HG02973 (cell line): ENCODE measurements around the gene BCL6B.

Experiments
- ATAC-seq: cut with Tn5 transposase; IDR thresholded peaks from one replicate; pipeline ENCODE4 v1.9.1; 2021; ENCODE audit warnings: moderate library complexity; ENCODE audit not compliant: unreplicated experiment

BCL6B gene

GRCh38 chr17:7007143-7007542 lies 15.7 kb upstream of the BCL6B start:
- ATAC-seq = no peak

- ATAC-seq = no peak
Measured at GRCh38 chr17:7010523-7010922, 12.3 kb upstream of the BCL6B start.

- ATAC-seq = no peak
Measured at GRCh38 chr17:7011415-7011814, 11.4 kb upstream of the BCL6B start.

GRCh38 chr17:7011942-7012254 lies 11.0 kb upstream of the BCL6B start:
- ATAC-seq = no peak

GRCh38 chr17:7014261-7014994 lies 8.4 kb upstream of the BCL6B start:
- peak; percentile 73 for ATAC-seq

GRCh38 chr17:7014995-7015958 lies 7.6 kb upstream of the BCL6B start:
- peak; percentile 11 for ATAC-seq

- ATAC-seq = no peak
Measured at GRCh38 chr17:7016418-7016817, 6.4 kb upstream of the BCL6B start.

GRCh38 chr17:7016886-7017826 lies 5.7 kb upstream of the BCL6B start:
- no peak for ATAC-seq

GRCh38 chr17:7017827-7018200 lies 5.0 kb upstream of the BCL6B start:
- ATAC-seq = no peak

- ATAC-seq = no peak
Measured at GRCh38 chr17:7018331-7018964, 4.4 kb upstream of the BCL6B start.

- ATAC-seq = no peak
Measured at GRCh38 chr17:7019367-7019766, 3.5 kb upstream of the BCL6B start.

- no peak for ATAC-seq
Measured at GRCh38 chr17:7019839-7020519, 2.9 kb upstream of the BCL6B start.

- no peak for ATAC-seq
Measured at GRCh38 chr17:7020894-7021664, 1.8 kb upstream of the BCL6B start.

GRCh38 chr17:7021993-7022778 lies 664 bp upstream of the BCL6B start:
- ATAC-seq = peak; percentile 54

GRCh38 chr17:7023576-7024401 lies 939 bp downstream of the BCL6B start:
- no peak for ATAC-seq

- ATAC-seq = no peak
Measured at GRCh38 chr17:7024402-7024785, 1.5 kb downstream of the BCL6B start.

GRCh38 chr17:7025245-7025644 lies 2.4 kb downstream of the BCL6B start:
- ATAC-seq = no peak
